CD4-positive, alpha-beta T cell treated with Interleukin-17A for 1 hour (primary cell): ENCODE data around the gene SLC40A1.

Experiments
- DNase-seq: peaks from one replicate; pipeline ENCODE4 v3.0.0-alpha.2; 2020

SLC40A1 gene

DNA sequence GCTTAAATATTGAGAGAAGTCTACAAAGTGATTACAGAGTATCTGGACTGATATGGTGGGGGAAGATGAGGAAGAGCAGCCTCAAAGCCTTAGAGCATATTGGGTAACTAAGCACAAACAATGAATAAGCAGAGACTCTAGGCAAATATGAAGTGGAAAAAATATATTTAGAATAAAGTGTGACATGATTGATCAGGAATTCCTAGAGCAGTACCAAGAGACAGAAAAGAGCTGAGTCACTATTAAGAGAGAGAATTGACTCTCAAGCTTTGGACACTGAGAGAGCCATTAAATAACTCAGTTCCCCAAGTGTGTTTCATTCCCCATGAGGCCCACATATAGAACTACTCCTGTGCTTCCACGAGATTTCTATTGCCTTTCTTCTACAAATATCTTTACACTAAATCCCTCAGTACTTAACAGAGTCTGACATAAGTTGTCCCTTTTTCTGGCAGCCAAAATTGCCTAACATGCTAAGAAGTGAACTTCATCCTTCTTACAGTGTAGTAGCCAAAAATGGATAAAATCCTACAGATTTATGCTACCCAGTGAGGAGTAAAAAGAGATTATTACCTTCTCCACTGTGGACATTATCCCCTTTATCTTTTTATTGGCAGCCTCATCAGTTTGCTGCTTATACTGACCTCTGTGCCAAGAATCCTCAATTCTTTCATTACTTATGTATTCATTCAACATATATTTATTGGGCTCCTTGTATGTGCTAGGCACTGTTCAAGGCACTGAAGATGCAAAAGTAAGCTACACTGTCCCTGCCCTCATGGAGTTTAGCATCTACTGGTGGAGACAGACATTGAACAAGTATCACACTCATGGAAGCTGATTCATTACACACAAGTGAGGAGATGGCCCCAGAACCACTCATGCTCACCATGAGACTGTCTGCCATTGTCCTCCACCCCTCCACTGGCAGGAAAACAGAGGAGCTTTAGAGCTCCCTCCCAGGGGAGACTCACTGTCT lies 45.4 kb downstream of the SLC40A1 start:
- DNase-seq: no peak

GRCh38 chr2:189533288-189534035 lies 47.1 kb downstream of the SLC40A1 start:
- DNase-seq: no peak

DNA sequence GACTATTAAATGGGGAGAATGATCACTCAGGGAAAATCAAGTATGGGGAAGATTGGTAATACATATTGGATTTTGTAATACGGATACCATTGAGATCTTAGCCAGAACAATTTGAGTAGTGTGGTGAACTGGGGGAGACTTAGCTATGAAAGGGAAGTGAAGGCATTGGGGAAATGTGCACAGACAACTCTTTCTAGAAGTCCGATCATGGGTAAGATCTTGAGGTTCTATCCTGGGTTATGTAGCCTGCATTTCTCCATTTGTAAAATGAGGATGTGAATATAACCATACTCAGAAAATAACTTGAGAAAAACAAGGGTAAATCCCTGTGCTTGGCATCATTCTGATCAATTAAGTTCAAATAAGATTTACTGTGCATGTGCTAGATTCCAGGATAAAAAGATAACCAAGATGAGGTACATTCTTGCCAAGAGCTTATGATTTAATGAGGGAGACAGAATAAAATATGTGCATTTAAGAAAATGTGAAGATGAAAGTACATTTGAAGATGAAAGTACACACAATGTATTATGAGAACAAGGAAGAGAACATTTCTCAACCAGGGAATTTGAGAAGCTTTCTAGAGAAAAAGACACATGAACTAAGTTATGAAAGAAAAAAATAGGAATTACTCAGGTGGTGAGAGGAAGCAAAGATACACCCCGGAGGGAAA lies 49.5 kb downstream of the SLC40A1 start:
- DNase-seq: no peak

DNA sequence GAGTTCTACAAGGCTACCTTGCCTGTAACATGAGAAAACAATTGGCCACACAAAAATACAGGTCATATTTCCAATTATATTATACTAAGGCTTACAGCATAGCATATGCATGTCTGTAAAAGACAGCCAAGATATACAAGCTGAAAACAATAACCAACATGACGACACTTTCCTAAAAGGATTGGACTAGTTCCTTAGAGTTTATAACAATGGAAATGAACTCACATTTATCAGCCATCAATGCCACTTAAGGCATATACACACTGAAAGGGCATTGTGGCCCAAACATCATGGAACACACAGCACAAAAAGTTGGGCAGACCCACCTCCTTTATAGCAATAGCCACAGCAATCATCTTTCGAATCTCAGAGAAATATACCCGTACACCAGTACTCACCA lies 52.0 kb downstream of the SLC40A1 start:
- DNase-seq: no peak

DNA sequence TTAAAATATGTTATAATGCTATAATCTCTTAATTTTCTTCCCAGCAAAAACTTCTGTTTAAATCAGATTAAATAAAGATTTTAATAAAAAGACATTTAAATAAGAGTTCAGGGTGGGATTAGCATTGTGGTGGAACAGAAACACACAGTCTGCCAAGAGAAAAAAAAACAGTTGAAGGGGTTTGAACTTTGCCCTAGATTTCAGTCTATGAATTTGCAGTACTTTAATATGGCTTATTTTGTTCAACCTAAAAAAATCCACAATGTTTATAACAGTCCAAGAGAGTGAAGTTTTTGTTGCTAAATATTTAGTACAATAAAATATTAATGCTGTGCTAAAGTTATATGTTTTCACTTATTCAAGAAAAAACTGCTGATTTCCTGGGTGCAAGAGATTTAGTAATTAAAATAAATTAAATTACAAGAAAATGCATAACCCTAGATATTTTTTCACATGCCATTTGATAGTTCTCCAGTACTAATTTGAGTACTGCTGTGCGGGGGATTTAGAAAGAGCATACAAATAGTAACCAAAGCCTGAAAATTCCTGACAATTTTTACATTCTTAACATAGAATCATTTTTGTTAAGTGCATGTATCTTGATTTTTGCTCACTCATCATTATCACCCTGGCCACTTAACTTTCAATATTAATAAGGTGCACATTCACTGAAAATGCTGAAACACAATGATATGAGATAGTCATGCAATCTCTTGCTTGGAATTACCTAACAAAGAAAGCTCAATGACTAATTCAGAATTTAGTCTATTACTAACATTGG lies 52.6 kb downstream of the SLC40A1 start:
- DNase-seq: no peak

DNA sequence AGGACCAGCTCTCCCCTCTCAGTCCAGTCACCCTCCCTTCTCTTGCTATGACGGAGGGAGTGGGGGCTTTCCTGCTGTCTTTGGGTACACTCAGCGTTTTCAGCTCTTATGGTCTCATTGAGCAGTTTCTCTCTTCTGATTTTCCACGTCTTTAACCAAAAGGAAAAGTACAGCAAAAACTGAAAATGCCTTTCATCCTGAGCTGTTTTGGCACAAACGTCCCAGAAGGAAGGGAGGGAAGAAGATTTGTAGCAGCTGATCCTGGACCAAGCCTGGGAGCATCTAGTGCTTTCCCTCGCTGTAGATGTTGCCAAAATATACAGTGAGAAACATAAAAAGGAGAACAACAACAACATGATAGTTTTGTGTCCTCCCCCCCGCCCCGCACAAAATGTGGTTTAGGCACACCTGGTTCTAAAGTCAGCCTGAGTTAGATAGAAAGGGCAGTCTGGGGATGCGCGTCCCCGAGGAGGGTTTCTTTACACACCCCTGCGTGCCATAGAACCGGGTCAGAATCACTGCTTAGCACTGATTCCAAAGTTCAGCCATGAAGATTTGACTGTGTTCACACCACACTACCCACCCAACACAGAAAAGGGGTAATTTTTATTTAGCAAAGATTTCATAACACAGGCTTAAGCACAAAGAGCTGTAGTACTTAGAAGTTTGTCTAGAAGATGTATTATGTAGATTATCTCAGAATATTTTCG lies 53.4 kb downstream of the SLC40A1 start:
- DNase-seq: no peak

DNA sequence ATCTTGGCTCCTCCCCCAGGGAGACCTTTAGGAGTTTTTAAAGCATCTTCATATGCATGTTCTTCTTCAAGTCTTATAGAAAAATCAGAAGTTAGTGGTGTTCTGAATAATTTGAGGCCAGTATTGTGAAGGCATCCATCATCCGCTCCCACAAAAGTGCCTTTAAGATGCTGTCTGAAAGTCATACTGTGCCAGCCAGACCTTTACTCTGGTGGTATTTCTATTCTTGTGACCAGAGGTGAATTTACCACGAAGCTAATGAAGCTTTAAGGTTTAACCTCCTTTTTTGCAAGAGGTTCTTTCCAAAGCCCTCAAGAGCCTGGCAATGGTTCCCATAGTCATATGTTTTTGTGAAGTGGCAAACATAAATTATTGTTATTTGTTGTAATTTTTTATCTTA lies 54.3 kb downstream of the SLC40A1 start:
- no peak for DNase-seq

- DNase-seq: no peak
Observed at GRCh38 chr2:189524746-189525145, 55.8 kb downstream of the SLC40A1 start.

DNA sequence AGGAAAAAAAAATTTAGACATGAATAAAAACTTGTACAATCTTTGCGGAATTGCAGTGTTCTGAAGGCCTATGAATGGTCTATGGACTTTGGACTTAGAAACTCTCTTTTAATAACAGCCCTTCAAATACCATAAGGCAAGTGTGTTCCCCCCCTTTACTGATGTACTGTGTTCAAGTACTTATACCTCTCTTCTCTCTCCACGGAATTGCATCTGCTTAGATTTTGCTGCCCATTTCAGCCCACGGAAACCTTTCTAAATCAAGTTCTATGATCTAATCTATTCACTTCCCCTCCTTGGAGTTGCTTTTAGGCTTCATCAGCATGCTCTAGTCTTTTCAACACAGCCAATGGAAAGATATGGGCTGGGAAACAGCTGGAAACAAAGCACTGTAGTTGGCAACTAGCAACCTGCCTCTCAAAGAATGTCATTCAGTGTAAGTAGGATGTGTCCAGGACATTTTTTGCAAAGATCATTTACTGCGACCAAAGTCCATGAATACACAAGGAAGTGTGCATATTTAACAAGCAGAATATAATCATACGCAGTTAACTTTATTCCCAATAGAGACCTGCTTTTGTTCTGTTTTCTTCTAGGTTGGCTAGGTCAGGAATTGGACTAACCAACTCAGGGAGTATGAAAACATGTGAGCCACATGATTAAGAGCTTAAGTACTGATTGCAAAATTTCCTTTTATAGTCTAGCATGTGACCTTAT lies 58.0 kb downstream of the SLC40A1 start:
- DNase-seq: no peak

- no peak for DNase-seq
Observed at GRCh38 chr2:189521699-189522434, 58.7 kb downstream of the SLC40A1 start.

- no peak for DNase-seq
Observed at GRCh38 chr2:189519631-189520387, 60.8 kb downstream of the SLC40A1 start.

- DNase-seq: no peak
Observed at GRCh38 chr2:189517847-189518535, 62.6 kb downstream of the SLC40A1 start.

- DNase-seq: no peak
Observed at GRCh38 chr2:189516546-189516945, 64.0 kb downstream of the SLC40A1 start.

GRCh38 chr2:189515264-189515663 lies 65.3 kb downstream of the SLC40A1 start:
- DNase-seq: no peak

GRCh38 chr2:189514104-189514503 lies 66.5 kb downstream of the SLC40A1 start:
- peak; percentile 7 for DNase-seq

GRCh38 chr2:189512879-189513278 lies 67.7 kb downstream of the SLC40A1 start:
- DNase-seq: no peak

GRCh38 chr2:189511960-189512319 lies 68.6 kb downstream of the SLC40A1 start:
- DNase-seq: no peak

- DNase-seq: no peak
Observed at GRCh38 chr2:189511210-189511959, 69.2 kb downstream of the SLC40A1 start.
